GM12878 (cell line): ENCODE data around the gene ABCG4. TPM values are rescaled to one million over a fixed set of nuclear protein-coding genes. Genes with fewer than 3 reads are reported as not detected.

Experiments
- BRCA1 ChIP-seq: IDR thresholded peaks from 2 replicates; pipeline ENCODE4 v1.6.1; 2011; ENCODE audit warnings: low read depth, low read length, improper control_type of control experiment
- CBX3 ChIP-seq: fragments of 200-600 bp; sonication (generic); IDR thresholded peaks from 2 replicates; pipeline ENCODE4 v1.6.1; 2016; ENCODE audit warnings: low read depth, borderline replicate concordance
- CREM ChIP-seq: IDR thresholded peaks from 2 replicates; pipeline ENCODE4 v1.6.1; 2014; ENCODE audit warnings: antibody characterized with exemption, low read depth
- EGR1 ChIP-seq, 2 experiments: IDR thresholded peaks; 1 replicate in 1 of 2; 2 replicates in 1 of 2; pipeline ENCODE4 v1.6.1; 2011 to 2012; ENCODE audit warnings: low read depth in 2 of 2, low read length in 2 of 2, borderline replicate concordance in 1 of 2, mild to moderate bottlenecking in 1 of 2, moderate library complexity in 1 of 2
- HCFC1 ChIP-seq: fragments of 150-350 bp; IDR thresholded peaks from 2 replicates; pipeline ENCODE4 v1.6.1; 2014; ENCODE audit warnings: low read length
- HDGF ChIP-seq: fragments of 450-650 bp; IDR thresholded peaks from 2 replicates; pipeline ENCODE4 v1.6.1; 2016; ENCODE audit warnings: antibody characterized with exemption
- KAT2A ChIP-seq: conservative IDR thresholded peaks from 2 replicates; pipeline ENCODE4 v1.6.1; 2011; ENCODE audit warnings: low read depth, low read length; ENCODE audit not compliant: control insufficient read depth
- POLR2AphosphoS2 ChIP-seq: IDR thresholded peaks from 2 replicates; pipeline ENCODE4 v1.6.1; 2011; ENCODE audit warnings: low read depth, mild to moderate bottlenecking, low read length, improper control_type of control experiment, moderate library complexity
- RELA ChIP-seq: fragments of 450-650 bp; IDR thresholded peaks from 2 replicates; pipeline ENCODE4 v1.8.0; 2014; ENCODE audit warnings: borderline replicate concordance; ENCODE audit not compliant: partially characterized antibody
- SIX5 ChIP-seq: IDR thresholded peaks from 2 replicates; pipeline ENCODE4 v1.6.1; 2011; ENCODE audit warnings: mild to moderate bottlenecking, low read depth, low read length, moderate library complexity; ENCODE audit not compliant: severe bottlenecking
- TAF1 ChIP-seq: IDR thresholded peaks from 2 replicates; pipeline ENCODE4 v1.6.1; 2011; ENCODE audit warnings: mild to moderate bottlenecking, low read depth, low read length, borderline replicate concordance
- ZNF622 ChIP-seq: fragments of 450-650 bp; IDR thresholded peaks from 2 replicates; pipeline ENCODE4 v1.6.1; 2017; ENCODE audit warnings: mild to moderate bottlenecking, inconsistent platforms
- polyA plus RNA-seq, 11 experiments: library from polyadenylated mRNA; depleted of rRNA in 4 of 11; unstranded in 6 of 11; stranded (reverse) in 5 of 11; fragments of >200 nt; fragmentation: Nextera tagmentation in 4 of 11; fragmentation: Illumina TruSeq in 1 of 11; extraction: Ambion mirVana in 4 of 11; extraction: Trizol in 1 of 11; gene quantifications; 1 replicate in 1 of 11; 2 replicates in 10 of 11; pipeline versions ENCODE4 v1.2.1 to v1.2.3, GENCODE V29; 2011 to 2016; ENCODE audit warnings: inconsistent platforms in 2 of 11, missing spikeins in 2 of 11, low read depth in 1 of 11
- total RNA-seq, 4 experiments: library from RNA; depleted of rRNA in 3 of 4; stranded (reverse); fragments of >200 nt in 3 of 4; fragmentation: Illumina TruSeq in 1 of 4; extraction: Trizol in 1 of 4; gene quantifications; 2 replicates each; pipeline versions ENCODE4 v1.2.1 to v1.2.3, GENCODE V29; 2013 to 2021
- TF ChIP-seq, protein P1 (sequence below): IDR thresholded peaks from 2 replicates; pipeline ENCODE4 v1.6.1; 2012; ENCODE audit warnings: low read length, inconsistent platforms
- TF ChIP-seq, protein P2 (sequence below): fragments of 450-650 bp; IDR thresholded peaks from 2 replicates; pipeline ENCODE4 v1.6.1; 2017; ENCODE audit warnings: antibody characterized with exemption, mild to moderate bottlenecking, moderate library complexity
- TF ChIP-seq, protein P3 (sequence below): fragments of 450-650 bp; IDR thresholded peaks from 2 replicates; pipeline ENCODE4 v1.6.1; 2017; ENCODE audit warnings: low read depth, mild to moderate bottlenecking, moderate library complexity
- TF ChIP-seq, protein P4 (sequence below): IDR thresholded peaks from 2 replicates; pipeline ENCODE4 v1.6.1; 2011; ENCODE audit warnings: borderline replicate concordance, low read depth, mild to moderate bottlenecking, moderate library complexity, mixed read lengths, low read length; ENCODE audit not compliant: insufficient read depth; ENCODE audit errors: extremely low read length
- TF ChIP-seq, protein P5 (sequence below): fragments of 450-650 bp; IDR thresholded peaks from 2 replicates; pipeline ENCODE4 v1.6.1; 2016; ENCODE audit warnings: mild to moderate bottlenecking
- TF ChIP-seq, protein P6 (sequence below), 3 experiments: IDR thresholded peaks in 2 of 3; conservative IDR thresholded peaks in 1 of 3; 2 replicates each; pipeline ENCODE4 v1.5.1; 2011; ENCODE audit warnings: low read depth in 3 of 3, low read length in 3 of 3, mild to moderate bottlenecking in 3 of 3, control low read depth in 2 of 3, moderate library complexity in 2 of 3, inconsistent platforms in 1 of 3, mixed read lengths in 1 of 3; ENCODE audit not compliant: control insufficient read depth in 2 of 3, insufficient read depth in 1 of 3; ENCODE audit errors: extremely low read depth in 1 of 3

ABCG4 gene
- total and polyA plus RNA-seq, 10 of the 15 experiments (the other 5 are each of a cell fraction or from before 2014, with no cell fraction given) = not detected

DNA sequence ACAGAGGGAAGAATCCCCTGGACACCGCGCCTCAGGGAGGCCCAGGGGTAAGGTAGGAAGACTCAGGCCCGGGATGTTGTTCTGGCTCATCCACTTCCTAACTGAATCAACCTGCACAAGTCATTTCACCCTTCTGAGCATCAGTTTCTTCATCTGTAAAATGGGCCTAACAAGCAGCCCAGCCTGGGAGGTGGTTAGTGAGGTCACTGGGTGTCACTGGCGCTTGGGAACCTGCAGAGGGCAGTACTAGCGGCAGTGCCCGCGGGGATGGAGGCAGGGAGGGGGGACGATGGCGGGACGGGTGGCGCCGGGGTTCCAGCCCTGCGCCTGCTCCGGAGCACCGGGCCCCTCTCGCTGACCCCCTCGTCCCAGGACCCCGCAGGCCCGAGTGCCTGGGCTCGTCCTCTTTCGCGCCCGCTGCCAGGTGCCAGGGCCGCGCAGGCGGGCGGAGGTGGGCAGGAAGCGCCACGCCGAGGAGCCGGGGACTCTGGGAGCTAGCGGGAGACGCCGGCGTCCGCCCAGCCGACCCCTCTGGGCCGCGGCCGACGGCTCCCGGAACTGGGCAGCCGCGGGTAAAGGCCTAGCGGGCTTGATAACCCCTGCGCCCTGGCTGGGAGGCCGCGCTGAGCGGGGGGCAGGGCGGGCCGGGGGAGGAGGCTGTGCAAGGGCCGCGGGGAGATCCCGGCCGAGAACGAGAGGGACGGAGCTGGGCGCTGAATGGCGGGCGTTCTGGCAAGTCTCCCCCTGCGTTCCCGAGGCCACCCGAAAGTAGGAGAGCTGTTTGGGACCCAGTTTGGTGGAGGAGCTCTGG, 19.8 kb downstream of the ABCG4 start, which contains the start of gene NLRX1 (continued):
- TF ChIP-seq, protein P1, sequence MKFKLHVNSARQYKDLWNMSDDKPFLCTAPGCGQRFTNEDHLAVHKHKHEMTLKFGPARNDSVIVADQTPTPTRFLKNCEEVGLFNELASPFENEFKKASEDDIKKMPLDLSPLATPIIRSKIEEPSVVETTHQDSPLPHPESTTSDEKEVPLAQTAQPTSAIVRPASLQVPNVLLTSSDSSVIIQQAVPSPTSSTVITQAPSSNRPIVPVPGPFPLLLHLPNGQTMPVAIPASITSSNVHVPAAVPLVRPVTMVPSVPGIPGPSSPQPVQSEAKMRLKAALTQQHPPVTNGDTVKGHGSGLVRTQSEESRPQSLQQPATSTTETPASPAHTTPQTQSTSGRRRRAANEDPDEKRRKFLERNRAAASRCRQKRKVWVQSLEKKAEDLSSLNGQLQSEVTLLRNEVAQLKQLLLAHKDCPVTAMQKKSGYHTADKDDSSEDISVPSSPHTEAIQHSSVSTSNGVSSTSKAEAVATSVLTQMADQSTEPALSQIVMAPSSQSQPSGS = no peak
- TF ChIP-seq, protein P2, sequence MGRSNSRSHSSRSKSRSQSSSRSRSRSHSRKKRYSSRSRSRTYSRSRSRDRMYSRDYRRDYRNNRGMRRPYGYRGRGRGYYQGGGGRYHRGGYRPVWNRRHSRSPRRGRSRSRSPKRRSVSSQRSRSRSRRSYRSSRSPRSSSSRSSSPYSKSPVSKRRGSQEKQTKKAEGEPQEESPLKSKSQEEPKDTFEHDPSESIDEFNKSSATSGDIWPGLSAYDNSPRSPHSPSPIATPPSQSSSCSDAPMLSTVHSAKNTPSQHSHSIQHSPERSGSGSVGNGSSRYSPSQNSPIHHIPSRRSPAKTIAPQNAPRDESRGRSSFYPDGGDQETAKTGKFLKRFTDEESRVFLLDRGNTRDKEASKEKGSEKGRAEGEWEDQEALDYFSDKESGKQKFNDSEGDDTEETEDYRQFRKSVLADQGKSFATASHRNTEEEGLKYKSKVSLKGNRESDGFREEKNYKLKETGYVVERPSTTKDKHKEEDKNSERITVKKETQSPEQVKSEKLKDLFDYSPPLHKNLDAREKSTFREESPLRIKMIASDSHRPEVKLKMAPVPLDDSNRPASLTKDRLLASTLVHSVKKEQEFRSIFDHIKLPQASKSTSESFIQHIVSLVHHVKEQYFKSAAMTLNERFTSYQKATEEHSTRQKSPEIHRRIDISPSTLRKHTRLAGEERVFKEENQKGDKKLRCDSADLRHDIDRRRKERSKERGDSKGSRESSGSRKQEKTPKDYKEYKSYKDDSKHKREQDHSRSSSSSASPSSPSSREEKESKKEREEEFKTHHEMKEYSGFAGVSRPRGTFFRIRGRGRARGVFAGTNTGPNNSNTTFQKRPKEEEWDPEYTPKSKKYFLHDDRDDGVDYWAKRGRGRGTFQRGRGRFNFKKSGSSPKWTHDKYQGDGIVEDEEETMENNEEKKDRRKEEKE = no peak
- TF ChIP-seq CBX3 (no peak), BRCA1 (no peak), ZNF622 (no peak), HDGF (no peak), HCFC1 (peak; percentile 15; the same call in 1 of the 2 replicates), TAF1 (peak; percentile 64; the same call in 1 of the 2 replicates), POLR2AphosphoS2 (no peak), KAT2A (no peak), CREM (peak; percentile 79; the same call in 1 of the 2 replicates), RELA (peak; percentile 18), EGR1 (IDR thresholded peaks at IDR 0.05; ENCODE audit: borderline replicate concordance in 1 of 2, low read depth in 2 of 2, low read length in 2 of 2) (0 out of 3 replicates have a peak, but pooled peaks of 1 of the 2 experiments have one; percentile 28), SIX5 (no peak)
- TF ChIP-seq, protein P3, sequence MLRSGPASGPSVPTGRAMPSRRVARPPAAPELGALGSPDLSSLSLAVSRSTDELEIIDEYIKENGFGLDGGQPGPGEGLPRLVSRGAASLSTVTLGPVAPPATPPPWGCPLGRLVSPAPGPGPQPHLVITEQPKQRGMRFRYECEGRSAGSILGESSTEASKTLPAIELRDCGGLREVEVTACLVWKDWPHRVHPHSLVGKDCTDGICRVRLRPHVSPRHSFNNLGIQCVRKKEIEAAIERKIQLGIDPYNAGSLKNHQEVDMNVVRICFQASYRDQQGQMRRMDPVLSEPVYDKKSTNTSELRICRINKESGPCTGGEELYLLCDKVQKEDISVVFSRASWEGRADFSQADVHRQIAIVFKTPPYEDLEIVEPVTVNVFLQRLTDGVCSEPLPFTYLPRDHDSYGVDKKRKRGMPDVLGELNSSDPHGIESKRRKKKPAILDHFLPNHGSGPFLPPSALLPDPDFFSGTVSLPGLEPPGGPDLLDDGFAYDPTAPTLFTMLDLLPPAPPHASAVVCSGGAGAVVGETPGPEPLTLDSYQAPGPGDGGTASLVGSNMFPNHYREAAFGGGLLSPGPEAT = no peak
- TF ChIP-seq, protein P4, sequence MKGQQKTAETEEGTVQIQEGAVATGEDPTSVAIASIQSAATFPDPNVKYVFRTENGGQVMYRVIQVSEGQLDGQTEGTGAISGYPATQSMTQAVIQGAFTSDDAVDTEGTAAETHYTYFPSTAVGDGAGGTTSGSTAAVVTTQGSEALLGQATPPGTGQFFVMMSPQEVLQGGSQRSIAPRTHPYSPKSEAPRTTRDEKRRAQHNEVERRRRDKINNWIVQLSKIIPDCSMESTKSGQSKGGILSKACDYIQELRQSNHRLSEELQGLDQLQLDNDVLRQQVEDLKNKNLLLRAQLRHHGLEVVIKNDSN = no peak
- TF ChIP-seq, protein P5, sequence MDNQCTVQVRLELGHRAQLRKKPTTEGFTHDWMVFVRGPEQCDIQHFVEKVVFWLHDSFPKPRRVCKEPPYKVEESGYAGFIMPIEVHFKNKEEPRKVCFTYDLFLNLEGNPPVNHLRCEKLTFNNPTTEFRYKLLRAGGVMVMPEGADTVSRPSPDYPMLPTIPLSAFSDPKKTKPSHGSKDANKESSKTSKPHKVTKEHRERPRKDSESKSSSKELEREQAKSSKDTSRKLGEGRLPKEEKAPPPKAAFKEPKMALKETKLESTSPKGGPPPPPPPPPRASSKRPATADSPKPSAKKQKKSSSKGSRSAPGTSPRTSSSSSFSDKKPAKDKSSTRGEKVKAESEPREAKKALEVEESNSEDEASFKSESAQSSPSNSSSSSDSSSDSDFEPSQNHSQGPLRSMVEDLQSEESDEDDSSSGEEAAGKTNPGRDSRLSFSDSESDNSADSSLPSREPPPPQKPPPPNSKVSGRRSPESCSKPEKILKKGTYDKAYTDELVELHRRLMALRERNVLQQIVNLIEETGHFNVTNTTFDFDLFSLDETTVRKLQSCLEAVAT = peak; percentile 44; the same call in 1 of the 2 replicates
- TF ChIP-seq, protein P6, sequence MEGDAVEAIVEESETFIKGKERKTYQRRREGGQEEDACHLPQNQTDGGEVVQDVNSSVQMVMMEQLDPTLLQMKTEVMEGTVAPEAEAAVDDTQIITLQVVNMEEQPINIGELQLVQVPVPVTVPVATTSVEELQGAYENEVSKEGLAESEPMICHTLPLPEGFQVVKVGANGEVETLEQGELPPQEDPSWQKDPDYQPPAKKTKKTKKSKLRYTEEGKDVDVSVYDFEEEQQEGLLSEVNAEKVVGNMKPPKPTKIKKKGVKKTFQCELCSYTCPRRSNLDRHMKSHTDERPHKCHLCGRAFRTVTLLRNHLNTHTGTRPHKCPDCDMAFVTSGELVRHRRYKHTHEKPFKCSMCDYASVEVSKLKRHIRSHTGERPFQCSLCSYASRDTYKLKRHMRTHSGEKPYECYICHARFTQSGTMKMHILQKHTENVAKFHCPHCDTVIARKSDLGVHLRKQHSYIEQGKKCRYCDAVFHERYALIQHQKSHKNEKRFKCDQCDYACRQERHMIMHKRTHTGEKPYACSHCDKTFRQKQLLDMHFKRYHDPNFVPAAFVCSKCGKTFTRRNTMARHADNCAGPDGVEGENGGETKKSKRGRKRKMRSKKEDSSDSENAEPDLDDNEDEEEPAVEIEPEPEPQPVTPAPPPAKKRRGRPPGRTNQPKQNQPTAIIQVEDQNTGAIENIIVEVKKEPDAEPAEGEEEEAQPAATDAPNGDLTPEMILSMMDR (IDR thresholded peaks at IDR 0.05 in 2 of 3, conservative IDR thresholded peaks at IDR 0.05 in 1 of 3; ENCODE audit: control insufficient read depth in 2 of 3, extremely low read depth in 1 of 3, insufficient read depth in 1 of 3, low read depth in 3 of 3, low read length in 3 of 3) = peak; percentile 86 to 97 (median 95)
